Measurements from ENCODE around the gene AFAP1L2.

DNA sequence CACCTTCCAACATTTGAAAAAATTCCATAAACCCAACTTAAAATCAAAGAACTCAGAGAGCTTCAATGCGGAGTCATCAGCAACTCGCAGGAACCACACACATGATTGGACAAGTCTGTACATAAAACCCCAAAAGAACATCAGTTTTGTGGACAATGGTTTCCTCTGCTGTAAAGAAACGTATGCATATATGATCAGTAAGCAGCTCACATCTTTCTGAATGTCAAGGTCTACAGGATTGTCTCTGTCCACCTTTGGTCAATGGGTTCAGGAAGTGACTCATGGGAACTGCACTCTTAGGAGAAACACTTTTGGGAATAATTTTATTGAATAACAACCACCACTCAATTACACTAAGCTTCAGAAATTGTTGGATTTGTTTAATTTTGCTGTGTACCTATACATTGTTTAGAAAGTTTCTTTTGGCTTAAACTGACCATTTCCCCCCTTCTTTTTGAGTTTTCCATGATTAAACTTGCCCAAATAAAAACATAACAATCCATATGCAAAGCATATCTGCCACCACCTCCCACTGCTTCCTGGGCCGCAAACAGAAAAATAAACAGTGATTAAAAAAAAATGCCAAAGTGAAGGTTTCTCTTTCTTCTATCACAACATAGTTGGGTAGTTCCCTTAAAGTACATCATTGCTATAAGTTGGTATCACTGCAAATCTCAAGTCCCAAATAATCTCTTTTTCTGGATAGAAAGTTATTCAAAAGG is 27.3 kb upstream of the AFAP1L2 start:
- TF ChIP-seq, protein P1, sequence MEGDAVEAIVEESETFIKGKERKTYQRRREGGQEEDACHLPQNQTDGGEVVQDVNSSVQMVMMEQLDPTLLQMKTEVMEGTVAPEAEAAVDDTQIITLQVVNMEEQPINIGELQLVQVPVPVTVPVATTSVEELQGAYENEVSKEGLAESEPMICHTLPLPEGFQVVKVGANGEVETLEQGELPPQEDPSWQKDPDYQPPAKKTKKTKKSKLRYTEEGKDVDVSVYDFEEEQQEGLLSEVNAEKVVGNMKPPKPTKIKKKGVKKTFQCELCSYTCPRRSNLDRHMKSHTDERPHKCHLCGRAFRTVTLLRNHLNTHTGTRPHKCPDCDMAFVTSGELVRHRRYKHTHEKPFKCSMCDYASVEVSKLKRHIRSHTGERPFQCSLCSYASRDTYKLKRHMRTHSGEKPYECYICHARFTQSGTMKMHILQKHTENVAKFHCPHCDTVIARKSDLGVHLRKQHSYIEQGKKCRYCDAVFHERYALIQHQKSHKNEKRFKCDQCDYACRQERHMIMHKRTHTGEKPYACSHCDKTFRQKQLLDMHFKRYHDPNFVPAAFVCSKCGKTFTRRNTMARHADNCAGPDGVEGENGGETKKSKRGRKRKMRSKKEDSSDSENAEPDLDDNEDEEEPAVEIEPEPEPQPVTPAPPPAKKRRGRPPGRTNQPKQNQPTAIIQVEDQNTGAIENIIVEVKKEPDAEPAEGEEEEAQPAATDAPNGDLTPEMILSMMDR (IDR thresholded peaks at IDR 0.05): no peak
- TF ChIP-seq POLR2AphosphoS5 (IDR thresholded peaks at IDR 0.05): no peak
- no peak for TF ChIP-seq POLR2A (IDR thresholded peaks at IDR 0.05)
